NCI-H510A (cell line): Measurements from ENCODE around the gene LTBR.
"Not testable (repeated sequence)": the region's sequence is repeated elsewhere in the genome, so short reads cannot be mapped to it uniquely, and the experiment has no call there.

Experiments
- DNase-seq: peaks from one replicate; lab custom pipeline; 2025; lab: John Stamatoyannopoulos, UW

The LTBR gene

DNA sequence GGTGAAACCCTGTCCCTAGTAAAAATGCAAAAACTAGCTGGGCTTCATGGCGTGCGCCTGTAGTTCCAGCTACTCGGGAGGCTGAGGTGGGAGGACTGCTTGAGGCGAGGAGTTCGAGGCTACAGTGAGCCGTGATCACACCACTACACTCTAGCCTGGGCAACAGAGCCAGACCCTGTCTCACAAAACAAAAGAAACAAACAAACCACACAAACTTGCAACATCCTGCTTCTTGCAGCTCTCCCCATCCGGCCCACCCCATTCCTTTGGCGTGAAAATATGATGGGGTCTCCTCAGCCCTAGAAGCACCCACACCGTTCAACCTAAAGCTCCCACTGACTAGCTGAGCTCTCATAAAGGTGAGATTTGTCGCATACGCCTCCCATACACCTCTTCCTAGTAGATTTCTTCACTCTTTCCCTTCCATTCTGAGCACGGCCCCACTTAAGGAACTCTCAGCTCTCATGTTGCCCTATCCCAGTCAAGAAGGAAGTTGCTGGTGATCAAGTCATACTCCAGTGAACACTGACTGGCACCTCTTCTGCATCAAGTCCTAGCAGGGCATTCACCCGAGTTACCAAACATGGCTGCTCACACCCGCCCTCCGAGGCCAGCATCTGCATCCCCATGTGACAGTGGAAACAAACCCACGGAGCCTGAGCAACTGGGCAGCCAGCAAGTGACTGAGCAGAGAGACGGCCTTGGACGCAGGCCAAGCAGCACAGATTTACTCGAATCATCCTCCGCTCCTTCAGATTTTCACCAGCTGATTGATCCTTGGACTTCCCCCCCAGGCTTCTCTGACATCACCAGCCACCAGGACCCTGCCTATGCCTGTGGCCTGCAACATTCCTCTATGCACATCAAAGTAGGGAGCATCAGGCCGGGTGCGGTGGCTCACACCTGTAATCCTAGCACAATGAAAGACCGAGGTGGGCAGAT lies 41.9 kb downstream of the LTBR start:
- DNase-seq: no peak

DNA sequence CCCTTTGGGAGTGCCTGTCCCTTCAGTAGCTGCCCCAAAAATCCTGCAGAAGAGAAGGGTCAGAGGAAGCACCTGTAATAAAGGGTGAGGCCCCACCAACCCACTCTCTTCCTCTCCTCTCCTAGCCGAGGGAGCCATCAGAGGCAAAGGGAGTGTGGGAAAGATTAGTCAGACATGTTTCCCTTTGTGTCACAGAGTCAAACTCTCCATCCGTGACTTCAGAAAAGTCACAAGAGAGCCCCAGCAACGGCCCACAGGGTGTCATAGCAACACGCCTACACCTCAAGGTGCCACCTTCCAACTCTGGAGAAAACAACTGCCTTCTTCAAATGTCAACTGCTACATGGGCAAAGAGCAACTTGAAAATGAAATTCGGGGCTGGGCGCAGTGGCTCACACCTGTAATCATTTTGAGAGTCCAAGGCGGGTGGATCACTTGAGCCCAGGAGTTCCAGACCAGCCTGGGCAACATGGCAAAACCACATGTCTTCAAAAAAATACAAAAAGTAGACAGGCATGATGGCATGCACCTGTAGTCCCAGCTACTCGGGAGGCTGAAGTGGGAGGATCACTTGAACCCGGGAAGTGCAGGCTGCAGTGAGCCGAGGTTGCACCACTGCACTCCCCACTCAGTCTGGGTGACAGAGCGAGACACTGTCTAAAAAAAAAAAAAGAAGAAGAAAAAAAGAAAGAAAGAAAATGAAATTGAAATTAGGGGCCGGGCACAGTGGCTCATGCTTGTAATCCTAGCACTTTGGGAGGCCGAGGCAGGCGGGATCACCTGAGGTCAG lies 43.1 kb downstream of the LTBR start:
- no peak for DNase-seq

DNA sequence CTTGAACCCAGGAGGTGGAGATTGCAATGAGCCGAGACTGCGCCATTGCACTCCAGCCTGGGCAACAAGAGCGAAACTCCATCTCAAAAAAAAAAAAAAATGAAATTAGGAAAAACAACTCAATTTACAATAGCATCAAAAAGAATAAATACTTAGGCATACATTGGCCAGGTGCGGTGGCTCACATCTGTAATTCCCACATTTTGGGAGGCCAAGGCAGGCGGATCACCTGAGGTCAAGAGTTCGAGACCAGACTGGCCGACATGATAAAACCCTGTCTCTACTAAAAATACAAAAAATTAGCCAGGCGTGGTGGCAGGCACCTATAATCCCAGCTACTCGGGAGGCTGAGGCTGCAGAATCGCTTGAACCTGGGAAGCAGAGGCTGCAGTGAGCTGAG lies 43.8 kb downstream of the LTBR start:
- not testable (repeated sequence) for DNase-seq

DNA sequence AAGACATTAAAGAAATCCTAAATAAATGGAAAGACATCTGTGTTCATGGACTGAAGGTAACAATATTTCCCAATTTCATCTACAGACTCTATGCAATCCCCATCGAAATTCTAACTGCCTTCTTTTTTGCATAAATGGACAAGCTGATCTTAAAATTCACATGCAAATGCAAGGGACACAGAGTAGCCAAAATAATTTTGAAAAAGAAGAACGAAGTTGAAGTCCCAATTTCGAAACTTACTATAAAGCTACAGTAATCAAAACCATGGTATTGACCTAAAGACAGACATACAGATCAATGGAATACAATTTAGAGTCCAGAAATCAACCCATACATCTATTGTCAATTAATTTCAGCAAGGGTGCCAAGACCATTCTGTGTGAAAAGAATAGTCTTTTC lies 44.4 kb downstream of the LTBR start:
- no peak for DNase-seq

DNA sequence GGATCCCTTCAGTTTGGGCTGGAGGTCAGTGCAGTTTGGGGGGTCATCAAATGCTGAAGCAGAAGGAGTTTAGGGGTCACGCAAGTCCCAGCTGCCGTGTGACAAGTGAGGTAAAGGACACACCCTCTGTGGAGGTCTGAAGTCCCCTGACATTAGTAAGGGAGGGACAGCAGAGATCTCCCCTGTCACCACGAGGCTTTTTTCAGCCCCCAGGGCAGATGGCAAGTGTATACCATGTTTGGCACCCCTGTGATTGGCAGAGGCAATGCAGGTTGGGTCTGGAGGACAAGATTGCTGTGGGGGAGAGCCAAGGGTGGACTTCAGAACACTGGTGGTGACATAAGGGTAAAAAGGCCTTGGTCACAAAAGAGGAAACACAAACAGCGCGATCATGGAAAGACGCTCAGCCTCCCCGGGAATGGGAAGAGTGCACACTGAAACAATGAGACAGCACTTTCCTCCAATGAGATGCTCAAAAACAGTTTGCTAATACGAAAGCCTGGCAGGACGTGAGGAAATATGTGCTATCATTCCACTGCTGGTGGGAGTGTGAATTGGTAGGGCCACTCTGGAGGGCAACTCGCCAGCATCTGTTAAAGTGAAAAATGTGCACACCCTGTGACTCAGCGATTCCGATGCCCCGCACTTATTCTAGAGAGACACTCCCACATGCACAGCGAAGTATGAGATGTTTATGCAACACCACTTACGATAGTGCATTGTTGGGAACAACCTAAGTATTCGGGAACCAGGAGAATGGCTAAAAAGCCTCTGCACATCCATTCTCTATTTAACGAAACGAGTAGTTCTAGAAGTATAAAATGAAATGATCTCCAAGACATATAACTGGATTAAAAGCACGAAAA lies 46.4 kb downstream of the LTBR start:
- no peak for DNase-seq

DNA sequence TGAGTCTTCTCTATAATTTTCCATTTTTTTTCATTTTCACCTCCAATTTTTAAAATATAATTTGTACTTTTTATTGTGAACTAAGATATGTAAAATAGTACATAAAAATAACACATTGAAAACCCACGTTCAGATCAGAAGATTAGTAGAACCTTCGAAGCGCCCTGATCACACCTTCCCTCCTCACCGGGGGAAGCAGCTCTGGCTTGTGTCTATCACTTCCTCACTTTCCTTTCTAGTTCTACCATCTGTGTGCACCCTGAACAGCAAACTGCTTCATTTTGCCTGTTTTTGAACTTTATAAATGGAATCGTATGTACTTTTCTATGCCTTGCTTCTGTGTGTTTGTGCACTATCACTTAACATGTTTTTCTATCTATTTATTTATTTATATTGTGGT lies 49.0 kb downstream of the LTBR start:
- DNase-seq: no peak

DNA sequence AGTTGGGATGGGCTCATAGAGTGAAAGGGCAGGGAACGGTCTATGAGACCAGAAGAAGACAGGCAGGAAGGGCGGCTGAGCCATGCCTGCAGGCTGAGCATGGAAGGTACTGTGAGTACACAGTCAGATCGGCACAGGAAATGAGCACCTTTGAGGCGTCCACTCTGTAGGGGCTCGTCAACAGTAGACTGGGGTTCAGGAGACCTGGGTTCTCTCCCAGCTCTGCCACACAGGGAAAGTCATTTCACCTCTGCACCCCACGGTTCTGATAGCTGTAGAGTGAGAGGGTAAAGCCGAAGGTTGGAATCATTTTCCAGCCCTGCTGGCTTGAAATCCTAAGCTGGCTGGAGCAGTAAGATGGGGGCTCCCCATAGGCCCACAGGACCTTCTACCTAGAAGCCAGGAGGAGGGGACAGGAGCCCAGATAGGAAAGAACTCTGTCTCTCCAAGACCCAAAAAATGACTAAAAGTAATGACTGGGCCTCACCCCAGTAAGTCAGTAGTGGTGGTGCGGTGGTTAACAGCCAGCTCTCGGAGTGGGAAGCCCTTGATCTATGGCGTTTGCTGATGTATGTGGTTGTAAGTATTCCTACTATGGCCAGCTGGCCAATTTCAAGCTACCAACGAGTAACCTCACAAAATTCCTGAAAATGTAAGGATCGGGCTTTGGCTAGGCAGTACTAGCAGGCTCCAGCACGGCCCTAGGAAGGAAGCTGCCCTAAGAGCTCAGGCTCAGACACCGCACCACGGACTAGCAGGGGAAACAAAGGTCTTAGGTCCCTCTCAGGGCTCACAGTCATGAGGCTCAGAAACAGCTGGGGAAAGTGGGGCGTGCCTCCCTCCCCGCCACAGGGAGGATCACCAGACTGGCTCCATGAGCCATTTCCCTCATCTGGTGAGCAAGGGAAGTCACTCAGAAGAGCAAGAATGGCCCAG lies 50.5 kb downstream of the LTBR start:
- no peak for DNase-seq

DNA sequence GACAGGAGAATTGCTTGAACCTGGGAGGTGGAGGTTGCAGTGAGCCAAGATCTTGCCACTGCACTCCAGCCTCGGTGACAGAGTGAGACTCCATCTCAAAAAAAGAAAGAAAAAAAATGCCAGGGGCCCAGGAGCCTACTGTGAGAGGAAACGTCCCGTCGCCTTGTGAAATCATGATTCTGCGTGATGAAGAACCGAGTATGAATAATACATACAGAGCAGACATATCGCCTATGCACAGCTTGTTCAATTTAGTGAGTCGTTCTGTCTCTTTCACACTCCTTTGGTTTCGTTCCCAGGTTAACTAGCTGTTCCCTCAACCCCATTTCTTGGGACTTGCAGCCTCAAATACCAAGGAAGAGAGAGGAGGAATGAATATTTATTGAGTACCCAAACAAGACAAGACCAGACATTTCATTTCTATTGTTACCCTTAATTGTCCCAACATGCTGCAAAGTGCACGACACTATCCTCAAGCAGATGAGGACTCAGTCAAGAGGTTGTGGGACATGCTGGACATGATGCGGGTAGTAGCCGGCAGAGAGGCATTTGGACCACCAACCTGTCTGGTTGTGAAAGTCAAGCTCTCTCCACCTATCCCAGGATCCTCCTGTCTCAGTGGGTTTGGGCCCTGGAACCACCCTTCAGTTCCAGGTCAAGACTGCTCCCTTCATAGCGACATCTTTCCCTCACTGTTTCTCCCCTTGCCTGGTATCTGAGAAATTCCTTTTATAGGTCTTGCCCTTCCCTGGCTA lies 52.2 kb downstream of the LTBR start:
- no peak for DNase-seq

DNA sequence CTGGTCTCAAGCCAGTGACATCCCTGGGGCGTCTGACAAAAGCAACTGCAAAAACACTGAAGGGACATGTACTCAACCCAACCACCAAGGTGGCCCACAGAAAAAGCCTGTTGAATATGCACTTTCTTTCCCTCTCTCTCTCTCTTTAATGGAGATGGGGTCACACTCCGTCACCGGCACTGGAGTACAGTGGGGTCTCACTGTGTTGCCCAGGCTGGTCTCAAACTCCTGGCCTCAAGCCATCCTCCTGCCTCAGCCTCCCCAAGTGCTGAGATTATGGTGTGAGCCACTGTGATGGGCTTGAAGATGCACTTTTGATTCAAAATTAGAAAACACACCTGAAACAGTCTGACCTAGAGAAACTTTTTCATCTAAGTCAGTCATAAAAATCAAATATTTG lies 53.6 kb downstream of the LTBR start:
- no peak for DNase-seq

DNA sequence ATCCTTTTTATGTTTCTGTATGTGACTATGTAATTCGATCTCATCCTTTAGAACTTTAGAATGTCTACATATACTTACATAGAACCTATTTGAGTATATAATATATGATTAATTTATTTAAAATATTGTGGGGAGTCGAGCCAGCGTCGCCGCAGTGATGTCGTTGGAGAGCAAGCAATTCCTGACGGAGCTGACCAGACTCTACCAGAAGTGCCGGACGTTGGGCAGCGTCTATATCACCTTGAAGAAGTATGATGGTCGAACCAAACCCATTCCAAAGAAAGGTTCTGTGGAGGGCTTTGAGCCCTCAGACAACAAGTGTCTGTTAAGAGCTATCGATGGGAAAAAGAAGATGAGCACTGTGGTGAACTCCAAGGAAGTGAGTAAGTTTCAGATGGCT lies 54.4 kb downstream of the LTBR start:
- DNase-seq: no peak

DNA sequence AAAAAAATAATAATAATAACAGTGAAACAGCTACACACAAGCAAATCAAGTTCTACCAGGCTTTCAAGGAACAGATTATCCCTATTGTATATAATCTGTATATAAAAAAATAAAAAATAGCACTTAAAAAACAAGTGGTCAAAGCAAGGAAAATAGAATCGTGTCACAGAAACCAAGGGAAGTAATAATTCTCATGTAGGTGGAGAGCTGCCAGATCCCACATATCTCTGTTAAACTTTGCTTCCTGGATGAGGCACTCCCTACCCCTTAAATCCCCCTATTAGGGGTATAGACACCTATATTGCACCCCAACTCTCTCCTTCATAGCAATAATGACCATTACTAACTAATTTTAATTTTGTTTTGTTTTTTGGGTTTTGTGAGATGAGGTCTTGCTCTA lies 56.4 kb downstream of the LTBR start:
- DNase-seq: no peak
